HepG2 (cell line): ENCODE data around the gene EEF2. TPM values are rescaled to one million over a fixed set of nuclear protein-coding genes. Genes with fewer than 3 reads are reported as not detected.

ENCODE experiments used
- ATAC-seq: fragments of 200-7000 bp; cut with Tn5 transposase; 3 replicates; pipeline ENCODE4 v1.9.1; 2020; ENCODE audit warnings: mild to moderate bottlenecking, moderate library complexity
- BruUV-seq: library from RNA; stranded (reverse); fragments of 400-500 nt; replicated peaks from 2 replicates; lab custom pipeline; 2021; lab: Mats Ljungman, UMichigan
- CTCF ChIA-PET: fragments of 300-600 bp; formaldehyde crosslinking; extraction: SDS; loops from one replicate; lab custom pipeline; 2021; ENCODE audit warnings: low total read pairs, inconsistent platforms, low intra/inter-chr PET ratio; lab: Yijun Ruan, JAX
- POLR2A ChIA-PET: fragments of 350-600 bp; sonication (Branson Sonifier 250); formaldehyde crosslinking; loops from one replicate; lab custom pipeline; 2020; ENCODE audit warnings: antibody characterized with exemption, inconsistent platforms; lab: Yijun Ruan, JAX
- DNase-seq: peaks from one replicate; pipeline ENCODE4 v3.0.0-alpha.2; 2015; ENCODE audit warnings: low spot score
- FAIRE-seq: peaks from 3 replicates; lab custom pipeline; 2011; peaks lifted over from hg19 to GRCh38; lab: Jason Lieb, UNC
- H2AFZ ChIP-seq: one replicate; pipeline ENCODE4 v1.6.1; 2011; ENCODE audit warnings: low read length, inconsistent platforms
- H3K27ac ChIP-seq: fragments of 300-600 bp; 3 replicates; pipeline ENCODE4 v1.8.0; 2011; ENCODE audit warnings: mixed run types, mild to moderate bottlenecking, mixed read lengths, low read length, inconsistent platforms; ENCODE audit not compliant: insufficient read depth; ENCODE audit errors: extremely low read length
- H3K27me3 ChIP-seq, 2 experiments: fragments of 200-600 bp in 1 of 2; 2 replicates in 1 of 2; 3 replicates in 1 of 2; pipeline versions ENCODE4 v1.6.0 to v1.8.0; 2011; ENCODE audit warnings: low read length in 2 of 2, mild to moderate bottlenecking in 2 of 2, moderate library complexity in 2 of 2, inconsistent platforms in 1 of 2; ENCODE audit not compliant: insufficient read depth in 2 of 2, control insufficient read depth in 1 of 2
- H3K36me3 ChIP-seq, 2 experiments: fragments of 200-600 bp in 1 of 2; replicated peaks in 1 of 2; 2 replicates in 1 of 2; 3 replicates in 1 of 2; pipeline versions ENCODE4 v1.5.1 to v1.8.0; 2011; ENCODE audit warnings: low read length in 2 of 2, inconsistent platforms in 1 of 2; ENCODE audit not compliant: insufficient read depth in 2 of 2, control insufficient read depth in 1 of 2
- H3K4me1 ChIP-seq: 2 replicates; pipeline ENCODE4 v1.5.1; 2012; ENCODE audit warnings: low read length, inconsistent platforms; ENCODE audit not compliant: insufficient read depth
- H3K4me2 ChIP-seq: 2 replicates; pipeline ENCODE4 v1.6.0; 2011; ENCODE audit warnings: low read depth, low read length, inconsistent platforms
- H3K4me3 ChIP-seq, 3 experiments: fragments of 200-600 bp in 1 of 3; sonication (generic), shearing (Covaris generic) in 1 of 3; replicated peaks in 1 of 3; 2 replicates each; pipeline ENCODE4 v1.5.1; 2011 to 2016; ENCODE audit warnings: low read length in 3 of 3, inconsistent platforms in 2 of 3, low read depth in 2 of 3, mild to moderate bottlenecking in 2 of 3, control low read depth in 1 of 3, mixed read lengths in 1 of 3; ENCODE audit not compliant: insufficient read depth in 1 of 3
- H3K79me2 ChIP-seq: one replicate; pipeline ENCODE4 v1.6.1; 2011; ENCODE audit warnings: low read length, inconsistent platforms; ENCODE audit not compliant: insufficient read depth
- H3K9ac ChIP-seq: 2 replicates; pipeline ENCODE4 v1.6.0; 2011; ENCODE audit warnings: mild to moderate bottlenecking, low read depth, low read length, inconsistent platforms; ENCODE audit not compliant: insufficient read depth
- H3K9me3 ChIP-seq: 2 replicates; pipeline ENCODE4 v1.5.1; 2012; ENCODE audit warnings: mild to moderate bottlenecking, low read length
- H4K20me1 ChIP-seq: 2 replicates; pipeline ENCODE4 v1.6.0; 2011; ENCODE audit warnings: inconsistent platforms, mild to moderate bottlenecking, low read length, moderate library complexity; ENCODE audit not compliant: insufficient read depth
- FLYWCH1 ChIP-seq: sonication (generic); formaldehyde crosslinking; IDR thresholded peaks from 2 replicates; pipeline ENCODE4 v1.8.1; 2023; ENCODE audit warnings: mild to moderate bottlenecking, missing genetic modification reagents
- FOXM1 ChIP-seq: sonication (generic); formaldehyde crosslinking; IDR thresholded peaks from 2 replicates; pipeline ENCODE4 v1.5.0; 2020; ENCODE audit warnings: missing genetic modification reagents
- ISL2 ChIP-seq: sonication (generic); formaldehyde crosslinking; IDR thresholded peaks from 2 replicates; pipeline ENCODE4 v1.5.0; 2020; ENCODE audit warnings: missing genetic modification reagents
- NFE2L1 ChIP-seq: sonication (generic); formaldehyde crosslinking; IDR thresholded peaks from 2 replicates; pipeline ENCODE4 v1.4.0; 2020; ENCODE audit warnings: missing genetic modification reagents, mild to moderate bottlenecking, borderline replicate concordance
- NRL ChIP-seq: sonication (generic); formaldehyde crosslinking; IDR thresholded peaks from 2 replicates; pipeline ENCODE4 v1.5.0; 2020; ENCODE audit warnings: missing genetic modification reagents, mild to moderate bottlenecking, moderate library complexity, borderline replicate concordance
- PAF1 ChIP-seq: IDR thresholded peaks from 2 replicates; pipeline ENCODE4 v1.6.1; 2016; ENCODE audit warnings: missing genetic modification reagents, missing compliant biosample characterization
- POLR2A ChIP-seq, 2 experiments: IDR thresholded peaks; 2 replicates each; pipeline ENCODE4 v1.6.1; 2011; ENCODE audit warnings: low read depth in 2 of 2, low read length in 2 of 2, mild to moderate bottlenecking in 1 of 2, moderate library complexity in 1 of 2; ENCODE audit not compliant: insufficient read depth in 1 of 2
- POLR2AphosphoS5 ChIP-seq: IDR thresholded peaks from 2 replicates; pipeline ENCODE4 v1.6.1; 2012; ENCODE audit warnings: low read depth, low read length
- RBFOX2 ChIP-seq: fragments of 200-400 bp; formaldehyde crosslinking; IDR thresholded peaks from 2 replicates; pipeline ENCODE4 v1.6.1; 2017; ENCODE audit warnings: low read depth, mild to moderate bottlenecking, low read length
- RBM22 ChIP-seq: fragments of 200-400 bp; formaldehyde crosslinking; optimal IDR thresholded peaks from 2 replicates; pipeline ENCODE3; 2017; ENCODE audit warnings: mild to moderate bottlenecking, low read length, moderate library complexity
- REXO4 ChIP-seq: sonication (generic); formaldehyde crosslinking; IDR thresholded peaks from 2 replicates; pipeline ENCODE4 v1.8.0; 2022; ENCODE audit warnings: missing genetic modification reagents, mild to moderate bottlenecking, borderline replicate concordance
- SIN3A ChIP-seq: IDR thresholded peaks from 2 replicates; pipeline ENCODE4 v1.6.1; 2011; ENCODE audit warnings: low read depth, mild to moderate bottlenecking, control low read depth, low read length, borderline replicate concordance
- SOX13 ChIP-seq, 3 experiments: fragments of 450-650 bp in 1 of 3; sonication (generic) in 1 of 3; formaldehyde crosslinking in 1 of 3; IDR thresholded peaks in 2 of 3; conservative IDR thresholded peaks in 1 of 3; 2 replicates each; pipeline versions ENCODE4 v1.5.0 to v1.6.1; 2016 to 2020; ENCODE audit warnings: antibody characterized with exemption in 1 of 3, mild to moderate bottlenecking in 1 of 3, missing compliant biosample characterization in 1 of 3, missing genetic modification reagents in 1 of 3, moderate library complexity in 1 of 3
- ZMYM3 ChIP-seq: sonication (generic); formaldehyde crosslinking; IDR thresholded peaks from 2 replicates; pipeline ENCODE4 v1.5.1; 2020; ENCODE audit warnings: mild to moderate bottlenecking, missing genetic modification reagents
- WGBS: methylation state at CpG from one replicate; pipeline ENCODE4 v1.1.6; 2017; ENCODE audit warnings: low lambda C conversion rate; 5-methylcytosine and 5-hydroxymethylcytosine counted together
- in situ Hi-C: cut with HindIII; loops from 2 replicates; pipeline ENCODE4 v1.10.0; 2017; ENCODE audit warnings: low pct_unique_long_range_greater_than_20kb; ENCODE audit not compliant: extremely low pct_ligation_motif_present
- intact Hi-C: fragments of 100-400 bp; cut with micrococcal nuclease; formaldehyde crosslinking; loops from one replicate; pipeline ENCODE4 v1.10.0; 2022; ENCODE audit not compliant: unreplicated experiment
- polyA plus RNA-seq, 8 experiments: library from polyadenylated mRNA; depleted of rRNA in 3 of 8; stranded (reverse) in 7 of 8; unstranded in 1 of 8; fragments of >200 nt; fragmentation: Illumina TruSeq in 4 of 8; extraction: Trizol in 4 of 8; gene quantifications; 2 replicates each; pipeline versions ENCODE4 v1.2.1 to v1.2.3, GENCODE V29; 2011 to 2016; ENCODE audit warnings: low read depth in 4 of 8, missing spikeins in 1 of 8, mixed read lengths in 1 of 8; ENCODE audit not compliant: insufficient read depth in 1 of 8
- total RNA-seq, 5 experiments: library from RNA; depleted of rRNA; stranded (reverse); fragments of >200 nt; fragmentation: Illumina TruSeq; extraction: Trizol; gene quantifications; 2 replicates each; pipeline ENCODE4 v1.2.3, GENCODE V29; 2016; ENCODE audit warnings: low read depth in 1 of 5
- TF ChIP-seq, protein P1 (sequence below): sonication (generic); formaldehyde crosslinking; IDR thresholded peaks from 2 replicates; pipeline ENCODE4 v1.5.0; 2020; ENCODE audit warnings: mild to moderate bottlenecking, missing genetic modification reagents, borderline replicate concordance
- TF ChIP-seq, protein P2 (sequence below): IDR thresholded peaks from 2 replicates; pipeline ENCODE4 v1.4.0; 2020; ENCODE audit warnings: mild to moderate bottlenecking, missing genetic modification reagents

Gene EEF2
- total and polyA plus RNA-seq, 2 of the 13 experiments (the other 11 are each of a cell fraction or from before 2014, with no cell fraction given), result 1,441 to 1,777 TPM

GRCh38 chr19:3976495-3977241 lies 8.6 kb downstream of the EEF2 start (continued):
- no peak for TF ChIP-seq SOX13 (IDR thresholded peaks at IDR 0.05)
- peak in 1 of 2 experiments; percentile 66; a peak in 1 of 4 replicates for TF ChIP-seq SOX13 (CRISPR knock-in tag; conservative IDR thresholded peaks at IDR 0.05 in 1 of 2, IDR thresholded peaks at IDR 0.05 in 1 of 2)
- no peak for TF ChIP-seq NFE2L1 (CRISPR knock-in tag)
- TF ChIP-seq FOXM1 (CRISPR knock-in tag), result no peak
- no peak for TF ChIP-seq FLYWCH1
- no peak for TF ChIP-seq ISL2 (CRISPR knock-in tag)
- TF ChIP-seq, all 625 proteins: peak for 9

DNA sequence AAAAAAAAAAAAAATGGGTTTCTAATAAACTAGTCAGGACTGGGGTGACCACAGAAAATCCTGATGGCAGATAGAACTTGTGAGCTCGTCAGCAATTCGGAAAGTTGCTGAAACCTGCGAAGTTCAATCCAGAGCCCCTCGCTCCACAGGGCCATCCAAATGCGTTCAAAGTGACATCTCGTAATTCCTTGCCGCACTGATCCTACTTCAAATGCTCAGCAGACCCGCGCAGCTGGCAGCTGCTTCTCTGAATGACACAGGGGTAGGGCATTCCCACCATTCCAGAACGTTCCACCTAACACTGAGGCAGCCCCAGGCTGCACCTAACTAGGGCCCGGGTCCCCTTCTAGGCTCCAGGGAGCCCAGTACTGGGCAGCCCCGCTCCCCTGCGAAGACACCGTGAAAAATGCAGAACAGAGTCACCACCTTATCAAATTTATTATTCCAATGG lies 9.6 kb downstream of the EEF2 start:
- H3K27ac ChIP-seq, result no peak overlapping the region
- ChIA-PET CTCF (no interaction called here), POLR2A (interaction anchor here (0.6 to 2.8 kb wide), 3 partner anchors 10 to 98 kb away, joined by 4 to 15 read pairs (median 14); partner anchors contain the start of gene EEF2)
- H3K4me3 ChIP-seq, result no peak overlapping the region
- H3K79me2 ChIP-seq, result peaks cover 7% of the 10 kb centered on the region
- H3K36me3 ChIP-seq, result peaks cover 41 to 48% of the 10 kb centered on the region in 2 experiments
- H3K27me3 ChIP-seq, result no peaks in the 10 kb centered on the region
- no TSS peak for BruUV-seq
- H3K9me3 ChIP-seq, result no peaks in the 10 kb centered on the region
- intact Hi-C loops (no loop called here), in situ Hi-C loops (no loop called here)
- peaks cover 52% of the 10 kb centered on the region for H4K20me1 ChIP-seq
- no peak overlapping the region for H3K9ac ChIP-seq
- H3K4me1 ChIP-seq, result peaks cover 7% of the 10 kb centered on the region; the same call in 1 of the 2 replicates
- ATAC-seq (no peak), FAIRE-seq (no peak), DNase-seq (no peak)
- H2AFZ ChIP-seq, result no peak overlapping the region
- 93% methylated on average over 14 of the region's 14 CpGs for WGBS
- no peak overlapping the region for H3K4me2 ChIP-seq
- TF ChIP-seq POLR2AphosphoS5 (peak; percentile 60), SIN3A (no peak), PAF1 (peak; percentile 79; the same call in 1 of the 2 replicates), RBM22 (peak; percentile 99), NRL (CRISPR knock-in tag) (no peak), SOX13 (IDR thresholded peaks at IDR 0.05) (no peak), SOX13 (CRISPR knock-in tag; conservative IDR thresholded peaks at IDR 0.05 in 1 of 2, IDR thresholded peaks at IDR 0.05 in 1 of 2) (peak in 1 of 2 experiments; percentile 96; a peak in 2 of 4 replicates), REXO4 (CRISPR knock-in tag) (no peak), ZMYM3 (CRISPR knock-in tag) (no peak), RBFOX2 (peak; percentile 10; the same call in 1 of the 2 replicates), POLR2A (IDR thresholded peaks at IDR 0.05; ENCODE audit: insufficient read depth in 1 of 2, low read depth in 2 of 2, low read length in 2 of 2) (peak; percentile 32 to 57; a peak in 2 of 4 replicates)
- TF ChIP-seq, protein P1, sequence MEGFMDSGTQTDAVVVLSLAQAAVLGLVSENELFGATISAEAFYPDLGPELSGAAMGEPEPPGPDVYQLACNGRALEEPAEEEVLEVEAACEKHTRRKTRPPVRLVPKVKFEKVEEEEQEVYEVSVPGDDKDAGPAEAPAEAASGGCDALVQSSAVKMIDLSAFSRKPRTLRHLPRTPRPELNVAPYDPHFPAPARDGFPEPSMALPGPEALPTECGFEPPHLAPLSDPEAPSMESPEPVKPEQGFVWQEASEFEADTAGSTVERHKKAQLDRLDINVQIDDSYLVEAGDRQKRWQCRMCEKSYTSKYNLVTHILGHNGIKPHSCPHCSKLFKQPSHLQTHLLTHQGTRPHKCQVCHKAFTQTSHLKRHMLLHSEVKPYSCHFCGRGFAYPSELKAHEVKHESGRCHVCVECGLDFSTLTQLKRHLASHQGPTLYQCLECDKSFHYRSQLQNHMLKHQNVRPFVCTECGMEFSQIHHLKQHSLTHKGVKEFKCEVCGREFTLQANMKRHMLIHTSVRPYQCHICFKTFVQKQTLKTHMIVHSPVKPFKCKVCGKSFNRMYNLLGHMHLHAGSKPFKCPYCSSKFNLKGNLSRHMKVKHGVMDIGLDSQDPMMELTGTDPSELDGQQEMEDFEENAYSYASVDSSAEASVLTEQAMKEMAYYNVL (CRISPR knock-in tag), result no peak
- TF ChIP-seq, protein P2, sequence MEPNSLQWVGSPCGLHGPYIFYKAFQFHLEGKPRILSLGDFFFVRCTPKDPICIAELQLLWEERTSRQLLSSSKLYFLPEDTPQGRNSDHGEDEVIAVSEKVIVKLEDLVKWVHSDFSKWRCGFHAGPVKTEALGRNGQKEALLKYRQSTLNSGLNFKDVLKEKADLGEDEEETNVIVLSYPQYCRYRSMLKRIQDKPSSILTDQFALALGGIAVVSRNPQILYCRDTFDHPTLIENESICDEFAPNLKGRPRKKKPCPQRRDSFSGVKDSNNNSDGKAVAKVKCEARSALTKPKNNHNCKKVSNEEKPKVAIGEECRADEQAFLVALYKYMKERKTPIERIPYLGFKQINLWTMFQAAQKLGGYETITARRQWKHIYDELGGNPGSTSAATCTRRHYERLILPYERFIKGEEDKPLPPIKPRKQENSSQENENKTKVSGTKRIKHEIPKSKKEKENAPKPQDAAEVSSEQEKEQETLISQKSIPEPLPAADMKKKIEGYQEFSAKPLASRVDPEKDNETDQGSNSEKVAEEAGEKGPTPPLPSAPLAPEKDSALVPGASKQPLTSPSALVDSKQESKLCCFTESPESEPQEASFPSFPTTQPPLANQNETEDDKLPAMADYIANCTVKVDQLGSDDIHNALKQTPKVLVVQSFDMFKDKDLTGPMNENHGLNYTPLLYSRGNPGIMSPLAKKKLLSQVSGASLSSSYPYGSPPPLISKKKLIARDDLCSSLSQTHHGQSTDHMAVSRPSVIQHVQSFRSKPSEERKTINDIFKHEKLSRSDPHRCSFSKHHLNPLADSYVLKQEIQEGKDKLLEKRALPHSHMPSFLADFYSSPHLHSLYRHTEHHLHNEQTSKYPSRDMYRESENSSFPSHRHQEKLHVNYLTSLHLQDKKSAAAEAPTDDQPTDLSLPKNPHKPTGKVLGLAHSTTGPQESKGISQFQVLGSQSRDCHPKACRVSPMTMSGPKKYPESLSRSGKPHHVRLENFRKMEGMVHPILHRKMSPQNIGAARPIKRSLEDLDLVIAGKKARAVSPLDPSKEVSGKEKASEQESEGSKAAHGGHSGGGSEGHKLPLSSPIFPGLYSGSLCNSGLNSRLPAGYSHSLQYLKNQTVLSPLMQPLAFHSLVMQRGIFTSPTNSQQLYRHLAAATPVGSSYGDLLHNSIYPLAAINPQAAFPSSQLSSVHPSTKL (CRISPR knock-in tag), result no peak
